Measurements from ENCODE around the gene RXRA. TPM values are rescaled to one million over a fixed set of nuclear protein-coding genes. Genes with fewer than 3 reads are reported as not detected.

RXRA gene
- total and polyA plus RNA-seq, 2 of the 13 experiments (the other 11 are each of a cell fraction or from before 2014, with no cell fraction given), result 18.9 to 29.2 TPM

GRCh38 chr9:134439368-134439784 lies 113.1 kb downstream of the RXRA start (continued):
- no peak for TF ChIP-seq ZXDC (CRISPR knock-in tag; IDR thresholded peaks at IDR 0.05)
- TF ChIP-seq MAF1 (CRISPR knock-in tag; IDR thresholded peaks at IDR 0.05; ENCODE audit: borderline replicate concordance), result no peak
- TF ChIP-seq SP4 (CRISPR knock-in tag; IDR thresholded peaks at IDR 0.05), result no peak
- 0 out of 2 replicates have a peak, but pooled peaks have one; percentile 61 for TF ChIP-seq ZNF800 (CRISPR knock-in tag; IDR thresholded peaks at IDR 0.05)
- TF ChIP-seq ZNF607 (CRISPR knock-in tag; IDR thresholded peaks at IDR 0.05; ENCODE audit: borderline replicate concordance), result no peak
- TF ChIP-seq ZNF253 (CRISPR knock-in tag; IDR thresholded peaks at IDR 0.05; ENCODE audit: borderline replicate concordance), result no peak
- TF ChIP-seq ZSCAN21 (CRISPR knock-in tag; IDR thresholded peaks at IDR 0.05; ENCODE audit: borderline replicate concordance), result no peak; the same call in 1 of the 2 replicates
- no peak for TF ChIP-seq POGK (CRISPR knock-in tag; conservative IDR thresholded peaks at IDR 0.05)
- TF ChIP-seq REL (CRISPR knock-in tag; conservative IDR thresholded peaks at IDR 0.05), result no peak
- TF ChIP-seq KDM1A (CRISPR knock-in tag; IDR thresholded peaks at IDR 0.05), result no peak
- TF ChIP-seq TOE1 (CRISPR knock-in tag; IDR thresholded peaks at IDR 0.05), result no peak
- TF ChIP-seq ZC3H4 (CRISPR knock-in tag; IDR thresholded peaks at IDR 0.05; ENCODE audit: borderline replicate concordance), result no peak
- no peak for TF ChIP-seq KAT7 (CRISPR knock-in tag; IDR thresholded peaks at IDR 0.05; ENCODE audit: borderline replicate concordance)
- TF ChIP-seq ZNF558 (CRISPR knock-in tag; IDR thresholded peaks at IDR 0.05; ENCODE audit: borderline replicate concordance), result no peak
- no peak for TF ChIP-seq PAX8 (CRISPR knock-in tag; IDR thresholded peaks at IDR 0.05; ENCODE audit: borderline replicate concordance)
- TF ChIP-seq FOXK1 (CRISPR knock-in tag; IDR thresholded peaks at IDR 0.05; ENCODE audit: borderline replicate concordance, low read depth), result 0 out of 2 replicates have a peak, but pooled peaks have one; percentile 34
- no peak for TF ChIP-seq CHD4 (IDR thresholded peaks at IDR 0.05; ENCODE audit: borderline replicate concordance, low read length)
- TF ChIP-seq HOXA3 (CRISPR knock-in tag; IDR thresholded peaks at IDR 0.05), result peak; percentile 55; the same call in 1 of the 2 replicates
- 0 out of 2 replicates have a peak, but pooled peaks have one; percentile 28 for TF ChIP-seq NCOA1 (CRISPR knock-in tag; IDR thresholded peaks at IDR 0.05)
- no peak for TF ChIP-seq JUNB (CRISPR knock-in tag; IDR thresholded peaks at IDR 0.05; ENCODE audit: borderline replicate concordance)
- TF ChIP-seq NR2F2 (IDR thresholded peaks at IDR 0.05; ENCODE audit: borderline replicate concordance, low read depth), result no peak
- no peak for TF ChIP-seq ATF7-NPFF (CRISPR knock-in tag; IDR thresholded peaks at IDR 0.05; ENCODE audit: low read depth)
- peak; percentile 52; the same call in 1 of the 2 replicates for TF ChIP-seq HIVEP1 (CRISPR knock-in tag; IDR thresholded peaks at IDR 0.05)
- peak; percentile 48 for TF ChIP-seq IKZF4 (CRISPR knock-in tag; IDR thresholded peaks at IDR 0.05; ENCODE audit: borderline replicate concordance, low read depth, not compliant biosample characterization)
- TF ChIP-seq SKI (IDR thresholded peaks at IDR 0.05; ENCODE audit: partially characterized antibody), result no peak
